ENCODE data around the gene CEP290.

Gene CEP290

GRCh38 chr12:88029093-88029665, 112.7 kb downstream of the CEP290 start, which contains the start of gene C12orf50:
TSS of gene C12orf50 (minus strand) at chr12:88029401. CDS start at chr12:88026962, 2,439 bp downstream.
- Histone ChIP-seq H3K27me3 (ENCODE audit: control insufficient read depth, insufficient read depth, low read length) (no peaks in the 10 kb centered on the region), H3K9ac (ENCODE audit: low read length) (no peak within 1 kb of the TSS), H3K27ac (ENCODE audit: low read depth, low read length) (no peak within 1 kb of the TSS), H3K36me3 (ENCODE audit: control insufficient read depth, insufficient read depth, low read length) (no peaks in the 10 kb centered on the region), H3K4me3 (ENCODE audit: low read length) (no peak within 1 kb of the TSS), H3K4me1 (ENCODE audit: control insufficient read depth, insufficient read depth, low read length) (no peaks in the 10 kb centered on the region)

DNA sequence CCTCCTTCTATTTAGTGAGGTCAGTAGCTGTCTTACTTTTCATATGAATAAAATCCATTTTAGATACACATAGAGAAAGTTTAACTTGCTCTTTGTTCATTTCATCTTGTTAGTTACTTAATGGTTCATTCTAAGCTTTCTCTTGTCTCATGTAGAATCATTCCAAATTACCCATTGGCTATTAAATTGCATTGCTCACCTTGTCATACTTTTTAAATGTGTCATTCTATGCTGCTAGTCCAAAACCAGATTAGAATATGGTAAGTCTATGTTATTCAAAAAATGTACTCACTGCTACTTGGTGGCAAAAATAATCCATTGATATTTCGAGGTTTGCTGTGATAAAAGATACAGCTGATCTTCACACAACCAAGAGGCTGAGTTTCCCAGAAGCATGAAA, 115.7 kb downstream of the CEP290 start:
- Histone ChIP-seq H3K4me1 (ENCODE audit: control insufficient read depth, insufficient read depth, low read length) (no peaks in the 10 kb centered on the region), H3K27ac (ENCODE audit: low read depth, low read length) (no peak overlapping the region), H3K4me3 (ENCODE audit: low read length) (no peak overlapping the region), H3K27me3 (ENCODE audit: control insufficient read depth, insufficient read depth, low read length) (no peaks in the 10 kb centered on the region), H3K9ac (ENCODE audit: low read length) (no peak overlapping the region), H3K36me3 (ENCODE audit: control insufficient read depth, insufficient read depth, low read length) (no peaks in the 10 kb centered on the region)

GRCh38 chr12:88017964-88018363, 123.9 kb downstream of the CEP290 start:
- Histone ChIP-seq H3K27ac (ENCODE audit: low read depth, low read length) (no peak overlapping the region), H3K27me3 (ENCODE audit: control insufficient read depth, insufficient read depth, low read length) (peaks cover 2% of the 10 kb centered on the region), H3K9ac (ENCODE audit: low read length) (no peak overlapping the region), H3K4me3 (ENCODE audit: low read length) (no peak overlapping the region), H3K4me1 (ENCODE audit: control insufficient read depth, insufficient read depth, low read length) (no peaks in the 10 kb centered on the region), H3K36me3 (ENCODE audit: control insufficient read depth, insufficient read depth, low read length) (no peaks in the 10 kb centered on the region)

DNA sequence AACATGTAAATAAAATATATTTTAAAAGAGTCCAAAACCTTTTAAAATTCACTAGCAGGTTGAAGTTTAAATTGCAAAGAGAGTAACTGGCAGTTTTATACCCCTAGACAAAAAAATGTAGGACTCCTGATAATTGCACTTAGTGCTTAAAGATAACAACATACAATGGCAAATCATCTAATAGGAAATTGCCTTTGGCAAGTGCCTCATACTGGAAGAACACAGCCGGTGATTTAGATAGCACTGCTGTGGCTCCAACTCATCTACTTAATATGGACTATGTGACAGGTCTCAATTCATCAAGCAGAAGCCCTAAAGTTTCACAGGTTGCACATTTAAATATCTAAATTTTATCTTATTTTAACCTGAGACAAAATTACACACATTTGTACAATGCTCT, 126.1 kb downstream of the CEP290 start:
- Histone ChIP-seq H3K4me3 (ENCODE audit: low read length) (no peak overlapping the region), H3K9ac (ENCODE audit: low read length) (no peak overlapping the region), H3K27me3 (ENCODE audit: control insufficient read depth, insufficient read depth, low read length) (peaks cover 2% of the 10 kb centered on the region), H3K4me1 (ENCODE audit: control insufficient read depth, insufficient read depth, low read length) (no peaks in the 10 kb centered on the region), H3K27ac (ENCODE audit: low read depth, low read length) (no peak overlapping the region), H3K36me3 (ENCODE audit: control insufficient read depth, insufficient read depth, low read length) (no peaks in the 10 kb centered on the region)

DNA sequence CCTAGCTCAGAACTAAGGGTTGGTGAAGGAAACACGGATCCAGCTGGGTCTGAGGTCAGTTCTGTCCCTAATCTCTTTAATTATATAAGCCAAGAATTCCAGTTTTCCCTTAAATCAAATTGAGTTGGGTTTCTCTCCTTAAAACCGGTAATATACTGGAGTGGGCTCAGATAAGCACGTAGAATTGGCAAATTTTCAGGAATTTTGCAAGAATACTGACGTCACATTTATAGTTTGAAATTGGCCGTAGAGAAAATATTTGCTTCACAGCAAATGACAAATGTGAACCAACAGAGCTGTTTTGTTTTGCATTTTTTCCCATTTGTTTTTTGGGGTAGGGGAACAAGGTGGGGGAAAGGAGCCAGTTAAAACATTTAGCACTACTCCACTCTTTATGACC, 130.1 kb downstream of the CEP290 start:
- H3K4me1 ChIP-seq (ENCODE audit: control insufficient read depth, insufficient read depth, low read length): no peaks in the 10 kb centered on the region
- H3K27me3 ChIP-seq (ENCODE audit: control insufficient read depth, insufficient read depth, low read length): no peaks in the 10 kb centered on the region
- no peak overlapping the region for H3K4me3 ChIP-seq (ENCODE audit: low read length)
- H3K9ac ChIP-seq (ENCODE audit: low read length): no peak overlapping the region
- H3K36me3 ChIP-seq (ENCODE audit: control insufficient read depth, insufficient read depth, low read length): no peaks in the 10 kb centered on the region
- no peak overlapping the region for H3K27ac ChIP-seq (ENCODE audit: low read depth, low read length)

GRCh38 chr12:88006351-88006750, 135.5 kb downstream of the CEP290 start:
- Histone ChIP-seq H3K4me1 (ENCODE audit: control insufficient read depth, insufficient read depth, low read length) (no peaks in the 10 kb centered on the region), H3K9ac (ENCODE audit: low read length) (no peak overlapping the region), H3K27ac (ENCODE audit: low read depth, low read length) (no peak overlapping the region), H3K27me3 (ENCODE audit: control insufficient read depth, insufficient read depth, low read length) (no peaks in the 10 kb centered on the region), H3K36me3 (ENCODE audit: control insufficient read depth, insufficient read depth, low read length) (no peaks in the 10 kb centered on the region), H3K4me3 (ENCODE audit: low read length) (no peak overlapping the region)

DNA sequence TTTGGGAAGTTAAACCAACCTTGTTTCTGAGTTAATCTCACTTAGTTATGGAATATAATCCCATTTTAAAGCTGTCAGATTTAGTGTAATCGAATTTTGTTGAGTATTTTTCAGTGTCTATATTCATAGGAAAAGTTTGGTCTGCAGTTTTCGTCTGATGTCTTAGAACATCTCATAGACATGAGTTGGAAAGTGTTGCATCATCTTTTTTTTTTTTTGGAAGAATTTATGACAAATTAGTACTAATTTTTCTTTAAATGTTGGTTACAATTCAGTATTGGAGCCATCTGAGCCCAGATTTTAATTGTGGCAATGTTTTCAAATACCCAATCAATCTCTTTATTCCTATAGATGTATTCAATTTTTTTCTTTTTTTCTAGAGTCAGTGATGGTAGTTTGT, 140.6 kb downstream of the CEP290 start:
- no peaks in the 10 kb centered on the region for H3K27me3 ChIP-seq (ENCODE audit: control insufficient read depth, insufficient read depth, low read length)
- no peak overlapping the region for H3K9ac ChIP-seq (ENCODE audit: low read length)
- H3K27ac ChIP-seq (ENCODE audit: low read depth, low read length): no peak overlapping the region
- H3K4me1 ChIP-seq (ENCODE audit: control insufficient read depth, insufficient read depth, low read length): no peaks in the 10 kb centered on the region
- H3K36me3 ChIP-seq (ENCODE audit: control insufficient read depth, insufficient read depth, low read length): no peaks in the 10 kb centered on the region
- no peak overlapping the region for H3K4me3 ChIP-seq (ENCODE audit: low read length)

All from rectal smooth muscle tissue (tissue), 1 donor.